ENCODE results near the gene DNAH6.
"Not testable (repeated sequence)": the region's sequence is repeated elsewhere in the genome, so short reads cannot be mapped to it uniquely, and the experiment has no call there.

DNAH6 gene

GRCh38 chr2:84768840-84769239 lies 252.5 kb downstream of the DNAH6 start:
- DNase-seq = no peak

- no peak for DNase-seq
These were observed 254.0 kb downstream of the DNAH6 start for GRCh38 chr2:84770280-84770679.

- no peak for DNase-seq
These were observed 255.0 kb downstream of the DNAH6 start for GRCh38 chr2:84771251-84771650.

GRCh38 chr2:84773562-84773961 lies 257.3 kb downstream of the DNAH6 start:
- not testable (repeated sequence) for DNase-seq

GRCh38 chr2:84776011-84776410 lies 259.7 kb downstream of the DNAH6 start:
- DNase-seq = no peak

GRCh38 chr2:84778911-84779690 lies 262.8 kb downstream of the DNAH6 start:
- DNase-seq = no peak

- DNase-seq = no peak
These were observed 263.5 kb downstream of the DNAH6 start for GRCh38 chr2:84779781-84780180.

GRCh38 chr2:84781942-84782716 lies 265.8 kb downstream of the DNAH6 start:
- peak; percentile 26 for DNase-seq

GRCh38 chr2:84782717-84783442 lies 266.6 kb downstream of the DNAH6 start:
- DNase-seq = peak; percentile 37

- no peak for DNase-seq
These were observed 269.7 kb downstream of the DNAH6 start for GRCh38 chr2:84785950-84786349.

- no peak for DNase-seq
These were observed 270.3 kb downstream of the DNAH6 start for GRCh38 chr2:84786601-84787000.

GRCh38 chr2:84788027-84788426 lies 271.7 kb downstream of the DNAH6 start:
- no peak for DNase-seq

GRCh38 chr2:84788498-84788897 lies 272.2 kb downstream of the DNAH6 start:
- no peak for DNase-seq

GRCh38 chr2:84792856-84793522 lies 276.7 kb downstream of the DNAH6 start:
- DNase-seq = no peak

GRCh38 chr2:84793641-84794040 lies 277.3 kb downstream of the DNAH6 start:
- no peak for DNase-seq

- DNase-seq = no peak
These were observed 280.5 kb downstream of the DNAH6 start for GRCh38 chr2:84796798-84797197.

- DNase-seq = no peak
These were observed 281.0 kb downstream of the DNAH6 start for GRCh38 chr2:84797271-84797670.

GRCh38 chr2:84799772-84800171 lies 283.5 kb downstream of the DNAH6 start:
- no peak for DNase-seq

GRCh38 chr2:84800194-84800805 lies 284.0 kb downstream of the DNAH6 start:
- no peak for DNase-seq

GRCh38 chr2:84801811-84802210 lies 285.5 kb downstream of the DNAH6 start:
- no peak for DNase-seq

- DNase-seq = no peak
These were observed 289.1 kb downstream of the DNAH6 start for GRCh38 chr2:84805250-84805958.

GRCh38 chr2:84807063-84807485 lies 290.8 kb downstream of the DNAH6 start:
- DNase-seq = no peak
